GM18499 (cell line): Measurements from ENCODE around the gene KDM4C.
"Not testable (repeated sequence)": the region's sequence is repeated elsewhere in the genome, so short reads cannot be mapped to it uniquely, and the experiment has no call there.

ENCODE experiments used
- ATAC-seq: cut with Tn5 transposase; IDR thresholded peaks from one replicate; pipeline ENCODE4 v1.9.1; 2021; ENCODE audit warnings: moderate number of reproducible peaks; ENCODE audit not compliant: insufficient read depth, unreplicated experiment

The KDM4C gene

GRCh38 chr9:6763244-6763643 is 5.5 kb downstream of the KDM4C start:
- ATAC-seq, result no peak

GRCh38 chr9:6764011-6764410 is 6.2 kb downstream of the KDM4C start:
- no peak for ATAC-seq

GRCh38 chr9:6764523-6764922 is 6.8 kb downstream of the KDM4C start:
- ATAC-seq, result no peak

GRCh38 chr9:6764950-6765349 is 7.2 kb downstream of the KDM4C start:
- no peak for ATAC-seq

GRCh38 chr9:6765396-6765795 is 7.6 kb downstream of the KDM4C start:
- no peak for ATAC-seq

GRCh38 chr9:6766606-6767005 is 8.8 kb downstream of the KDM4C start:
- ATAC-seq, result no peak

GRCh38 chr9:6768587-6768986 is 10.8 kb downstream of the KDM4C start:
- not testable (repeated sequence) for ATAC-seq

- no peak for ATAC-seq
These were observed 13.9 kb downstream of the KDM4C start for GRCh38 chr9:6771722-6772121.

- ATAC-seq, result no peak
These were observed 19.6 kb downstream of the KDM4C start for GRCh38 chr9:6777213-6777902.

- no peak for ATAC-seq
These were observed 21.9 kb downstream of the KDM4C start for GRCh38 chr9:6779417-6780241.

GRCh38 chr9:6780690-6781089 is 22.9 kb downstream of the KDM4C start:
- no peak for ATAC-seq

GRCh38 chr9:6781476-6781875 is 23.7 kb downstream of the KDM4C start:
- ATAC-seq, result no peak

- ATAC-seq, result no peak
These were observed 24.6 kb downstream of the KDM4C start for GRCh38 chr9:6782345-6782744.

GRCh38 chr9:6782981-6783380 is 25.2 kb downstream of the KDM4C start:
- ATAC-seq, result no peak

GRCh38 chr9:6783753-6784152 is 26.0 kb downstream of the KDM4C start:
- no peak for ATAC-seq

- ATAC-seq, result no peak
These were observed 27.9 kb downstream of the KDM4C start for GRCh38 chr9:6785682-6786081.

GRCh38 chr9:6787793-6788161 is 30.0 kb downstream of the KDM4C start:
- no peak for ATAC-seq

GRCh38 chr9:6788162-6789016 is 30.6 kb downstream of the KDM4C start:
- ATAC-seq, result no peak

- not testable (repeated sequence) for ATAC-seq
These were observed 31.2 kb downstream of the KDM4C start for GRCh38 chr9:6789017-6789338.

GRCh38 chr9:6790866-6791265 is 33.1 kb downstream of the KDM4C start:
- ATAC-seq, result no peak

- ATAC-seq, result no peak
These were observed 35.4 kb downstream of the KDM4C start for GRCh38 chr9:6793203-6793602.
